Measurements from ENCODE around the gene GRAMD4. TPM values are rescaled to one million over a fixed set of nuclear protein-coding genes. Genes with fewer than 3 reads are reported as not detected.
A peak's percentile ranks its signal among the peaks of the same experiment; 100 is the strongest.

Gene GRAMD4
- total RNA-seq, 3 donors from 2014 or later: 28.4 to 85.6 (median 61.0) TPM

GRCh38 chr22:46659059-46659790 lies 39.0 kb downstream of the GRAMD4 start:
- intact Hi-C loops (cut with DNase I; ENCODE audit: low total_unique reads): no loop called here
- H3K9me3 ChIP-seq: no peaks in the 10 kb centered on the region

GRCh38 chr22:46659791-46660186 lies 39.6 kb downstream of the GRAMD4 start:
- DNase-seq (ENCODE audit: low spot score in 2 of 2): no peak
- peaks cover 0 to 8% of the 10 kb centered on the region in 2 donors for H3K4me1 ChIP-seq
- no peak overlapping the region for H3K4me3 ChIP-seq
- intact Hi-C loops (cut with DNase I; ENCODE audit: low total_unique reads): no loop called here
- no peak for TF ChIP-seq CTCF (IDR thresholded peaks at IDR 0.05)
- no peak for TF ChIP-seq POLR2AphosphoS5 (IDR thresholded peaks at IDR 0.05)
- no peak for TF ChIP-seq POLR2A (IDR thresholded peaks at IDR 0.05)
- H3K27me3 ChIP-seq: no peaks in the 10 kb centered on the region
- no peaks in the 10 kb centered on the region for H3K36me3 ChIP-seq
- H3K27ac ChIP-seq: no peak overlapping the region
- H3K9me3 ChIP-seq: no peaks in the 10 kb centered on the region

More at GRCh38 chr22:46659059-46659790, 39.0 kb downstream of the GRAMD4 start:
- no peak overlapping the region for H3K4me3 ChIP-seq
- H3K4me1 ChIP-seq: peaks cover 0 to 8% of the 10 kb centered on the region in 2 donors
- no peaks in the 10 kb centered on the region for H3K36me3 ChIP-seq
- H3K27me3 ChIP-seq: no peaks in the 10 kb centered on the region
- DNase-seq (ENCODE audit: low spot score in 2 of 2): no peak
- TF ChIP-seq POLR2A (IDR thresholded peaks at IDR 0.05) (no peak), POLR2AphosphoS5 (IDR thresholded peaks at IDR 0.05) (no peak), CTCF (IDR thresholded peaks at IDR 0.05) (no peak)
- no peak overlapping the region for H3K27ac ChIP-seq

- intact Hi-C loops (cut with DNase I; ENCODE audit: low total_unique reads): no loop called here
- Histone ChIP-seq H3K27me3 (no peaks in the 10 kb centered on the region), H3K4me1 (peaks cover 0 to 8% of the 10 kb centered on the region in 2 donors), H3K4me3 (peak overlapping the region in 1 of 3 donors; percentile 4), H3K9me3 (no peaks in the 10 kb centered on the region), H3K36me3 (no peaks in the 10 kb centered on the region), H3K27ac (peak overlapping the region; percentile 52 to 75)
- TF ChIP-seq CTCF (IDR thresholded peaks at IDR 0.05) (no peak), POLR2AphosphoS5 (IDR thresholded peaks at IDR 0.05) (no peak), POLR2A (IDR thresholded peaks at IDR 0.05) (no peak)
- DNase-seq (ENCODE audit: low spot score in 2 of 2): peak in 1 of 2 donors; percentile 45
These were observed 40.5 kb downstream of the GRAMD4 start for GRCh38 chr22:46660604-46661201.

GRCh38 chr22:46661221-46661851 lies 41.1 kb downstream of the GRAMD4 start:
- TF ChIP-seq CTCF (IDR thresholded peaks at IDR 0.05) (no peak), POLR2AphosphoS5 (IDR thresholded peaks at IDR 0.05) (no peak), POLR2A (IDR thresholded peaks at IDR 0.05) (no peak)
- H3K4me1 ChIP-seq: peaks cover 0 to 8% of the 10 kb centered on the region in 2 donors
- H3K27ac ChIP-seq: peak overlapping the region; percentile 52 to 75
- no peaks in the 10 kb centered on the region for H3K27me3 ChIP-seq
- H3K36me3 ChIP-seq: no peaks in the 10 kb centered on the region
- intact Hi-C loops (cut with DNase I; ENCODE audit: low total_unique reads): no loop called here
- H3K9me3 ChIP-seq: no peaks in the 10 kb centered on the region
- DNase-seq (ENCODE audit: low spot score in 2 of 2): peak in 1 of 2 donors; percentile 60
- H3K4me3 ChIP-seq: peak overlapping the region in 1 of 3 donors; percentile 4

- no peak for DNase-seq (ENCODE audit: low spot score in 2 of 2)
- Histone ChIP-seq H3K27me3 (no peaks in the 10 kb centered on the region), H3K36me3 (no peaks in the 10 kb centered on the region), H3K9me3 (no peaks in the 10 kb centered on the region), H3K4me3 (no peak overlapping the region), H3K27ac (peak overlapping the region in 1 of 2 donors; percentile 75), H3K4me1 (peaks cover 0 to 8% of the 10 kb centered on the region in 2 donors)
- TF ChIP-seq POLR2A (IDR thresholded peaks at IDR 0.05) (no peak), CTCF (IDR thresholded peaks at IDR 0.05) (no peak), POLR2AphosphoS5 (IDR thresholded peaks at IDR 0.05) (no peak)
- intact Hi-C loops (cut with DNase I; ENCODE audit: low total_unique reads): no loop called here
These were observed 42.0 kb downstream of the GRAMD4 start for GRCh38 chr22:46662226-46662625.

All from breast epithelium (tissue), 4 donors.